Ramos (cell line): ENCODE measurements around the gene KIF13A.
"Not testable (repeated sequence)": the region's sequence is repeated elsewhere in the genome, so short reads cannot be mapped to it uniquely, and the experiment has no call there.

ENCODE experiments used
- in situ Hi-C: fragments of 300-500 bp; cut with MboI; formaldehyde crosslinking; loops from one replicate; pipeline ENCODE4 v1.14.3; 2022; ENCODE audit warnings: low sequenced_read_pairs; ENCODE audit not compliant: unreplicated experiment

The KIF13A gene

GRCh38 chr6:17817763-17818162 is 169.7 kb downstream of the KIF13A start:
- in situ Hi-C loops: no loop called here

GRCh38 chr6:17816921-17817611 is 170.4 kb downstream of the KIF13A start:
- in situ Hi-C loops: no loop called here

- in situ Hi-C loops: loop anchor here (5.0 kb wide), 1 partner anchor 221 kb away; no protein-coding TSS in a partner anchor
Observed at GRCh38 chr6:17813542-17813941, 173.9 kb downstream of the KIF13A start.

- in situ Hi-C loops: loop anchor here (5.0 kb wide), 1 partner anchor 220 kb away; no protein-coding TSS in a partner anchor
Observed at GRCh38 chr6:17812311-17812710, 175.1 kb downstream of the KIF13A start.

GRCh38 chr6:17808609-17809008 is 178.8 kb downstream of the KIF13A start:
- in situ Hi-C loops: loop anchor here (10.0 kb wide), 1 partner anchor 654 kb away; no protein-coding TSS in a partner anchor

GRCh38 chr6:17807431-17807830 is 180.0 kb downstream of the KIF13A start:
- in situ Hi-C loops: loop anchor here (10.0 kb wide), 1 partner anchor 653 kb away; no protein-coding TSS in a partner anchor

GRCh38 chr6:17803409-17803808 is 184.0 kb downstream of the KIF13A start:
- in situ Hi-C loops: loop anchor here (10.0 kb wide), 1 partner anchor 649 kb away; no protein-coding TSS in a partner anchor

- in situ Hi-C loops: no loop called here
Observed at GRCh38 chr6:17798477-17799154, 188.8 kb downstream of the KIF13A start.

GRCh38 chr6:17790489-17790888 is 196.9 kb downstream of the KIF13A start:
- in situ Hi-C loops: no loop called here

- in situ Hi-C loops: no loop called here
Observed at GRCh38 chr6:17785094-17785787, 202.2 kb downstream of the KIF13A start.

GRCh38 chr6:17780061-17780460 is 207.4 kb downstream of the KIF13A start:
- in situ Hi-C loops: no loop called here

GRCh38 chr6:17771609-17772008 is 215.8 kb downstream of the KIF13A start:
- in situ Hi-C loops: no loop called here

GRCh38 chr6:17768881-17769280 is 218.6 kb downstream of the KIF13A start:
- in situ Hi-C loops: no loop called here

GRCh38 chr6:17768388-17768787 is 219.0 kb downstream of the KIF13A start:
- in situ Hi-C loops: no loop called here

- in situ Hi-C loops: no loop called here
Observed at GRCh38 chr6:17762651-17763050, 224.8 kb downstream of the KIF13A start.

- in situ Hi-C loops: no loop called here
Observed at GRCh38 chr6:17758119-17758518, 229.3 kb downstream of the KIF13A start.

- in situ Hi-C loops: no loop called here
Observed at GRCh38 chr6:17754254-17754653, 233.2 kb downstream of the KIF13A start.

- in situ Hi-C loops: not testable (repeated sequence)
Observed at GRCh38 chr6:17745324-17745723, 242.1 kb downstream of the KIF13A start.

GRCh38 chr6:17744757-17745308 is 242.6 kb downstream of the KIF13A start:
- in situ Hi-C loops: not testable (repeated sequence)

- in situ Hi-C loops: no loop called here
Observed at GRCh38 chr6:17744019-17744756, 243.2 kb downstream of the KIF13A start.
